DND-41 (cell line): ENCODE measurements around the gene SMARCD2.

ENCODE experiments used
- ATAC-seq: fragments of 200-7000 bp; cut with Tn5 transposase; 3 replicates; pipeline ENCODE4 v1.9.1; 2021; ENCODE audit warnings: low read depth; ENCODE audit not compliant: insufficient read depth
- DNase-seq: peaks from one replicate; pipeline ENCODE4 v3.0.0-alpha.2; 2020
- H2AFZ ChIP-seq: 2 replicates; pipeline ENCODE4 v1.6.0; 2012; ENCODE audit warnings: low read depth, low read length
- H3K27ac ChIP-seq: 2 replicates; pipeline ENCODE4 v1.5.1; 2012; ENCODE audit warnings: low read length, inconsistent platforms
- H3K27me3 ChIP-seq: fragments of 200-600 bp; sonication (generic); 2 replicates; pipeline ENCODE4 v1.6.0; 2012; ENCODE audit warnings: low read length, mild to moderate bottlenecking, inconsistent platforms; ENCODE audit not compliant: insufficient read depth, poor library complexity
- H3K36me3 ChIP-seq: 2 replicates; pipeline ENCODE4 v1.5.1; 2012; ENCODE audit warnings: low read length, inconsistent platforms; ENCODE audit not compliant: insufficient read depth
- H3K4me1 ChIP-seq: 2 replicates; pipeline ENCODE4 v1.5.1; 2012; ENCODE audit warnings: mild to moderate bottlenecking, low read length; ENCODE audit not compliant: insufficient read depth
- H3K4me2 ChIP-seq: 2 replicates; pipeline ENCODE4 v1.6.0; 2012; ENCODE audit warnings: mild to moderate bottlenecking, moderate library complexity, low read length, inconsistent platforms; ENCODE audit not compliant: insufficient read depth
- H3K4me3 ChIP-seq, 2 experiments: fragments of 200-600 bp in 1 of 2; shearing (Covaris generic) in 1 of 2; 2 replicates each; pipeline ENCODE4 v1.5.1; 2012 to 2016; ENCODE audit warnings: inconsistent platforms in 2 of 2, low read length in 2 of 2, mild to moderate bottlenecking in 2 of 2, low read depth in 1 of 2, moderate library complexity in 1 of 2
- H3K79me2 ChIP-seq: 2 replicates; pipeline ENCODE4 v1.6.0; 2012; ENCODE audit warnings: low read length, inconsistent platforms; ENCODE audit not compliant: insufficient read depth
- H3K9ac ChIP-seq: 2 replicates; pipeline ENCODE4 v1.6.0; 2012; ENCODE audit warnings: low read depth, mild to moderate bottlenecking, inconsistent platforms, low read length, moderate library complexity
- H3K9me3 ChIP-seq: 2 replicates; pipeline ENCODE4 v1.5.1; 2012; ENCODE audit warnings: low read length, moderate library complexity, mild to moderate bottlenecking, inconsistent platforms; ENCODE audit not compliant: insufficient read depth, severe bottlenecking
- H4K20me1 ChIP-seq: 2 replicates; pipeline ENCODE4 v1.6.0; 2012; ENCODE audit warnings: low read length; ENCODE audit not compliant: insufficient read depth
- EZH2 ChIP-seq: IDR thresholded peaks from 3 replicates; pipeline ENCODE4 v1.6.1; 2012; ENCODE audit warnings: borderline replicate concordance, low read depth, mild to moderate bottlenecking, moderate library complexity, low read length, inconsistent platforms; ENCODE audit not compliant: severe bottlenecking
- TF ChIP-seq, protein P1 (sequence below): IDR thresholded peaks from 2 replicates; pipeline ENCODE4 v1.5.1; 2012; ENCODE audit warnings: borderline replicate concordance, low read length, moderate library complexity, mild to moderate bottlenecking; ENCODE audit not compliant: poor library complexity, severe bottlenecking; ENCODE audit errors: extremely low read depth

The SMARCD2 gene

DNA sequence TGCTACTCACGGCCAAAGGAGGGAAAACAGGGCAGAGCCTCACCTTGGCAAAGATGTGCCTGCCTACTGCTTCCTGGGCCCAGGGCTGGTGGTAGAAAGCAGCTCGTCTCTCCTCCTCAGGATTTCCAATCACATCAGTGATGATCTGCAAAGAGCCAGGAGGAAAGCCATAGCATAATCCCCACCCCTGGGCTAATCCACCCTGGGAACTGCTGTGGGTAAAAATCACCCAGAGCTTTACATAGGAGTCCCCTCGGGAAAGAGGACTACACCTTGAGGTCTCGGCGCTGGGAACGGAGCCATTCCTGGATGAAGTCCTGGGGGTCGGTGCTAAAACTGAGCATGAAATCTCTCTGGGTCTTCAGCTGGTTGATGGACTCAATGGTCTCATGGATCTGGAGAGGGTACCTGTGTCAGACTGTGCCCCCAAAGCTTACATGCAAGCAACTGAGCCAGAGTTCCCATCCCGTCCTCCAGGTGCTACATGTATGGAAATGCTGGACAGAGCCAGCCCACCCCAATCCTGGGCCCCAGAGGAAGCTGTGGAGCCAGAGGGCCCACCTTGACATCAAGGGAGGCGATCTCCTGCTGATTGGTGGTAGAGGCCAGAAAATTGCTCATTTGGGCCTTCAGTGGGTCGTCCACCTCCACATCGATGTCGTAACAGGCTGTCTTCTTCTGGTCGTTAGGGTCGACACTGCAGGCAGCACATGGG is 9.3 kb downstream of the SMARCD2 start:
- Histone ChIP-seq H3K4me1 (peaks cover 25% of the 10 kb centered on the region), H3K4me2 (no peak overlapping the region), H3K79me2 (peaks cover 48% of the 10 kb centered on the region), H3K4me3 (no peak overlapping the region), H3K36me3 (peaks cover 98% of the 10 kb centered on the region), H3K27me3 (no peaks in the 10 kb centered on the region), H4K20me1 (peaks cover 32% of the 10 kb centered on the region), H2AFZ (no peak overlapping the region), H3K9ac (no peak overlapping the region), H3K27ac (no peak overlapping the region), H3K9me3 (no peaks in the 10 kb centered on the region)
- ATAC-seq (no peak), DNase-seq (no peak)
- TF ChIP-seq, protein P1, sequence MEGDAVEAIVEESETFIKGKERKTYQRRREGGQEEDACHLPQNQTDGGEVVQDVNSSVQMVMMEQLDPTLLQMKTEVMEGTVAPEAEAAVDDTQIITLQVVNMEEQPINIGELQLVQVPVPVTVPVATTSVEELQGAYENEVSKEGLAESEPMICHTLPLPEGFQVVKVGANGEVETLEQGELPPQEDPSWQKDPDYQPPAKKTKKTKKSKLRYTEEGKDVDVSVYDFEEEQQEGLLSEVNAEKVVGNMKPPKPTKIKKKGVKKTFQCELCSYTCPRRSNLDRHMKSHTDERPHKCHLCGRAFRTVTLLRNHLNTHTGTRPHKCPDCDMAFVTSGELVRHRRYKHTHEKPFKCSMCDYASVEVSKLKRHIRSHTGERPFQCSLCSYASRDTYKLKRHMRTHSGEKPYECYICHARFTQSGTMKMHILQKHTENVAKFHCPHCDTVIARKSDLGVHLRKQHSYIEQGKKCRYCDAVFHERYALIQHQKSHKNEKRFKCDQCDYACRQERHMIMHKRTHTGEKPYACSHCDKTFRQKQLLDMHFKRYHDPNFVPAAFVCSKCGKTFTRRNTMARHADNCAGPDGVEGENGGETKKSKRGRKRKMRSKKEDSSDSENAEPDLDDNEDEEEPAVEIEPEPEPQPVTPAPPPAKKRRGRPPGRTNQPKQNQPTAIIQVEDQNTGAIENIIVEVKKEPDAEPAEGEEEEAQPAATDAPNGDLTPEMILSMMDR = no peak
- no peak for TF ChIP-seq EZH2

DNA sequence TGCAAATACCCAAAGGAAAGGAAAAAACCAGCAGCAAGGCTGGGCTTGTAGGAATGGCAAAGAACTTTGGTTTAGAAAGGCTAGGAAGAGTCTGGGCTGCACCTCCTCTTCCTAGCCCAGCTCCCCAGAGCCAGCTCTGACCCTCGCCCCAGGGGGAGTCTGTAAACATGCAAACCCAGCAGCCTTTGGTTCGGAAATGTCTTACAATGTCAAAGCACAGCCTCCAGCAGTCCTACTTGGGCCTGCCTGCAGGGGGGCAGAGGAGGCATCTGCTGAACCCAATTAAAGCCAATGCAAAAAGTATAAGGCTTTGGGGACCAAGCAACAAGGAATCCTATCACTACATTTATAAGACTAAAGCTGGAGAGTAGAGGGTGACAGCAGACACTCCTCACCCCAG is 10.0 kb downstream of the SMARCD2 start:
- ATAC-seq (no peak), DNase-seq (no peak)
- no peaks in the 10 kb centered on the region for H3K27me3 ChIP-seq
- H3K9ac ChIP-seq = no peak overlapping the region
- TF ChIP-seq, protein P1 = no peak
- TF ChIP-seq EZH2 = no peak
- H3K9me3 ChIP-seq = no peaks in the 10 kb centered on the region
- H3K79me2 ChIP-seq = peaks cover 48% of the 10 kb centered on the region
- no peak overlapping the region for H3K4me2 ChIP-seq
- peaks cover 90% of the 10 kb centered on the region for H3K36me3 ChIP-seq
- H3K4me1 ChIP-seq = peaks cover 28% of the 10 kb centered on the region
- H4K20me1 ChIP-seq = peaks cover 25% of the 10 kb centered on the region
- H3K27ac ChIP-seq = no peak overlapping the region
- H3K4me3 ChIP-seq = no peak overlapping the region
- H2AFZ ChIP-seq = no peak overlapping the region

DNA sequence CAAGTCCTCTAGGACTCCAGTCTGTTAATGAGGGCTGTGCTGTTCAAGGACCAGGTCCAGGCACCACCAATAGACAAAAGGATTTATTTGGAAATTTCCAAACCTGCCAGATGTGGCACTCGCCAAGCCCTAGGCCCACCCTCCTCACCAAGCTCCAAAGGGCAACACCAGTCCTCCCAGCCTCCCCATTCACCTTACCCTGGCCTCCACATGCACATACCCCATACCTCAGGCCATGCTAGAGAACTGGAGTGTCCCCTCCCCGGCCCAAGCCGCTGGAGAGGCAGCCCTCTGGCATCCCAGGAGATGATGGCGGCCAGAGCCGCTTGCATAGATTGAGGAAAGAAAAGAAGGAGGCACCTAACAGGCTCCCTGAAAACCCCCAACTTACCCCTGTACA is 10.5 kb downstream of the SMARCD2 start:
- no peak for TF ChIP-seq EZH2
- TF ChIP-seq, protein P1 = no peak
- peaks cover 21% of the 10 kb centered on the region for H4K20me1 ChIP-seq
- peaks cover 28% of the 10 kb centered on the region for H3K4me1 ChIP-seq
- no peak overlapping the region for H3K4me2 ChIP-seq
- H3K27me3 ChIP-seq = no peaks in the 10 kb centered on the region
- DNase-seq (no peak), ATAC-seq (no peak)
- no peak overlapping the region for H2AFZ ChIP-seq
- no peak overlapping the region for H3K4me3 ChIP-seq
- no peaks in the 10 kb centered on the region for H3K9me3 ChIP-seq
- peaks cover 45% of the 10 kb centered on the region for H3K79me2 ChIP-seq
- H3K36me3 ChIP-seq = peaks cover 86% of the 10 kb centered on the region
- no peak overlapping the region for H3K27ac ChIP-seq
- H3K9ac ChIP-seq = no peak overlapping the region
